WI38 (cell line): ENCODE measurements around the gene SLC23A2.

Experiments used
- H3K4me3 ChIP-seq: 2 replicates; pipeline ENCODE4 v1.5.1; 2011; ENCODE audit warnings: low read depth, mild to moderate bottlenecking, control low read depth, low read length
- CTCF ChIP-seq: IDR thresholded peaks from 2 replicates; pipeline ENCODE4 v1.5.1; 2012; ENCODE audit warnings: low read depth, mild to moderate bottlenecking, control low read depth, low read length

The SLC23A2 gene

GRCh38 chr20:4972506-4973251 is 28.6 kb downstream of the SLC23A2 start:
- peak overlapping the region; percentile 54 for H3K4me3 ChIP-seq
- TF ChIP-seq CTCF: no peak

- no peak for TF ChIP-seq CTCF
- H3K4me3 ChIP-seq: no peak overlapping the region
Observed at GRCh38 chr20:4971064-4971463, 30.2 kb downstream of the SLC23A2 start.

DNA sequence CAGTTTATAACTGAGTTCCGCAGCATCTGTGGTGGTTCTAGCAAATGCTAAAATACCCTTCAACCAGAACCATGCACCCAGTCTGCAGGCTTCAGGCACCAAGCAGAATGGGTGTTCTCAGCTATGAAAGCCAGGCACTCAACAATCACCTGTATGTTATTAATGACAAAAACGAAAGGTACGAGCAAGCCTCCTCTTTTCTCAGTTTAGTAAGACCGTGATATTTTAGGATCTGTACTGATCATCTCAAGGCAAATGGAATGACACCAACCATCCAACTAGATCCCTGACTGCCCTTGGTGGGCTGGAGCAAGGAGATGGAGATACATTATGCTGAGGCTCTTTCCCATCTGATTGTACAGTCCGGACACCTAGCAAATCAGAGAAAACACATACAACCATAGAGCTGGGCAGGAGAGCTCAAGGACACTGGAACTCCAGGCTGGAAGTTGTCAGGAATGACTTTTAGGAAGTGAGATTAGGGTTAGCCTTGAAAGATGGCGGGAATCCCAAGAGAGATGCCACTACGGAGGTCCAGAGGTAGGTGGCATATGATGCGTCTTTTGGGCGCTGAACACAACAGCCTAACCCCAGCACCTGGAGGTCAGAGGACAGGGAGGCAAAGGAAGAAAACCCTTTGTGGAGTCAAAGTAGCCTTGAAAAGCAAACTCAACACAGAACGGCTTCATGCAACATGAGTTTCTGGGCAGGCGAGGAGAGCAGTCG is 33.4 kb downstream of the SLC23A2 start:
- H3K4me3 ChIP-seq: no peak overlapping the region
- TF ChIP-seq CTCF: no peak

GRCh38 chr20:4966826-4967751 is 34.2 kb downstream of the SLC23A2 start:
- TF ChIP-seq CTCF: no peak
- no peak overlapping the region for H3K4me3 ChIP-seq

DNA sequence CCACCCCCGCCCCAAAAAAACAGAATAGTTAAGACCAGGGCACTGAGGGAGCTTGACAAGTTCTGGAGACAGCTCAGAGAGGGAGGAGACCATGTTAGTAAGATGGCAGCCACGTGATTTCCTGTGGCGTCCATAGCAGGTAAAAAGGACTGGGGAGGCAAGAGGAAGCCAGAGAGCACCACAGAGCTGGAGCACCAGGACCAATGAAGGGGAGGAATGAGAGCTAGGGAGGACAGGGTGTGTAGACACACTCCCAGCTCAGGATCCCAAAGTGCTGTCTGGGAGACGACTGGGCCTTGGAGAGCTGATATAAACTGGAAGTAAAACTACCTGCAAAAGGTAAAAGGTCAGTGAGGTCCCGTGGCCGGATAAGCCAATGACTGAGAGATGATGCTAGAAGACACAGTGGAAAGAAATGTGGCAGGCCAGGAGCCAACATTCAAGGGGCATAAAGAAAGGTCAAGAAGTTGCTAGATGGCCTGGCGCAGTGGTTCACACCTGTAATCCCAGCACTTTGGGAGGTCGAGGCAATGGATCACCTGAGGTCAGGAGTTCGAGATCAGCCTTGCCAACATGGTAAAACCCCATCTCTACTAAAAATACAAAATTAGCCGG is 39.0 kb downstream of the SLC23A2 start:
- no peak for TF ChIP-seq CTCF
- no peak overlapping the region for H3K4me3 ChIP-seq

- no peak for TF ChIP-seq CTCF
- no peak overlapping the region for H3K4me3 ChIP-seq
Observed at GRCh38 chr20:4961746-4962145, 39.6 kb downstream of the SLC23A2 start.
